ENCODE data around the gene MYH13.

Gene MYH13

DNA sequence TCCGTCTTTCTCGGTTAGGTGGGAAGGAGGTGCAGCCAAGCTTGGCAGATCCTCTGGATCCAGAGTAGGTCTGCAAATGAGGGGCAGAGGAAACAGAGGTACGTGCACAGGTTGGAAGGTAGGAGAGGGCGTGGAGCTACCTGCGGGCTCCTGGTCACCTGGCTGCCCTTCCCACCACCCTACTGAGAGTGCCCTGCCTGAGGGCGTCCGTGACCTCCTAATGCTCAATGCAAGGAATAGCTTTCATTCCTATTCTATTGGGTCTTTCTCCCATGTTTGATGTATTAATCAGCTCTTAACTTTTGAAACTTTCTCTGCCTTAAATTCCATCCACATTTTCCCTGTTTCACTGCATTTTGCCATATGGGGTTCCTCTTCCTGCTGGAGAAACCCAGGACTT is 44.6 kb downstream of the MYH13 start:
- Histone ChIP-seq H3K4me1 (ENCODE audit: low read depth, poor library complexity, severe bottlenecking) (no peaks in the 10 kb centered on the region), H3K27ac (no peak overlapping the region), H3K9ac (no peak overlapping the region), H3K27me3 (ENCODE audit: insufficient read depth, low read depth) (no peaks in the 10 kb centered on the region), H2AFZ (ENCODE audit: low read depth) (no peak overlapping the region), H3K36me3 (ENCODE audit: insufficient read depth) (no peaks in the 10 kb centered on the region), H4K20me1 (ENCODE audit: insufficient read depth) (no peaks in the 10 kb centered on the region), H3K4me2 (no peak overlapping the region), H3K4me3 (IDR thresholded peaks at IDR 0.05; ENCODE audit: insufficient read depth, low read depth, low read length) (no peak overlapping the region), H3K79me2 (ENCODE audit: insufficient read depth, low read depth) (no peaks in the 10 kb centered on the region)
- TF ChIP-seq, protein P1, sequence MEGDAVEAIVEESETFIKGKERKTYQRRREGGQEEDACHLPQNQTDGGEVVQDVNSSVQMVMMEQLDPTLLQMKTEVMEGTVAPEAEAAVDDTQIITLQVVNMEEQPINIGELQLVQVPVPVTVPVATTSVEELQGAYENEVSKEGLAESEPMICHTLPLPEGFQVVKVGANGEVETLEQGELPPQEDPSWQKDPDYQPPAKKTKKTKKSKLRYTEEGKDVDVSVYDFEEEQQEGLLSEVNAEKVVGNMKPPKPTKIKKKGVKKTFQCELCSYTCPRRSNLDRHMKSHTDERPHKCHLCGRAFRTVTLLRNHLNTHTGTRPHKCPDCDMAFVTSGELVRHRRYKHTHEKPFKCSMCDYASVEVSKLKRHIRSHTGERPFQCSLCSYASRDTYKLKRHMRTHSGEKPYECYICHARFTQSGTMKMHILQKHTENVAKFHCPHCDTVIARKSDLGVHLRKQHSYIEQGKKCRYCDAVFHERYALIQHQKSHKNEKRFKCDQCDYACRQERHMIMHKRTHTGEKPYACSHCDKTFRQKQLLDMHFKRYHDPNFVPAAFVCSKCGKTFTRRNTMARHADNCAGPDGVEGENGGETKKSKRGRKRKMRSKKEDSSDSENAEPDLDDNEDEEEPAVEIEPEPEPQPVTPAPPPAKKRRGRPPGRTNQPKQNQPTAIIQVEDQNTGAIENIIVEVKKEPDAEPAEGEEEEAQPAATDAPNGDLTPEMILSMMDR (conservative IDR thresholded peaks at IDR 0.05; ENCODE audit: low read depth, low read length): no peak

DNA sequence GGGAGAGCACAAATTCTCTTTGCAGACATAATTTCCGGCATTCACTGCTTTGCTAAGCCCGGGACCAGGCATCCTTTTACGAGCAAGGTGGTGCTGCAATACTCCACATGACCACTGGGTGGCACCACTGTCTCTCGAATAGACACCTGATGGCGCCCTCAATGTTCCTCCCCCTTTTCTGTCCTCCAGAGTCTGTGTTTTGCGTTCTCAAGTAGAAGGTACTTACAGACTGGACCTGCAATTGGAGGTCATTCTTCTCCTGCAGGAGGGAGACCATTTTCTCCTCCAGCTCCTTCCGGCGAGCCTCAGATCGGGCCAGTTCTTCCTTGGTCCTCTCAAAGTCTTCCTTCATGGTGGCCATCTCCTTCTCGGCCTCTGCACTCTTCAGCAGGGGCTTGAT is 45.2 kb downstream of the MYH13 start:
- Histone ChIP-seq H3K4me3 (IDR thresholded peaks at IDR 0.05; ENCODE audit: insufficient read depth, low read depth, low read length) (no peak overlapping the region), H3K27me3 (ENCODE audit: insufficient read depth, low read depth) (no peaks in the 10 kb centered on the region), H3K27ac (no peak overlapping the region), H3K4me1 (ENCODE audit: low read depth, poor library complexity, severe bottlenecking) (no peaks in the 10 kb centered on the region), H3K79me2 (ENCODE audit: insufficient read depth, low read depth) (no peaks in the 10 kb centered on the region), H4K20me1 (ENCODE audit: insufficient read depth) (no peaks in the 10 kb centered on the region), H3K36me3 (ENCODE audit: insufficient read depth) (no peaks in the 10 kb centered on the region), H2AFZ (ENCODE audit: low read depth) (no peak overlapping the region), H3K9ac (no peak overlapping the region), H3K4me2 (no peak overlapping the region)
- TF ChIP-seq, protein P1 (conservative IDR thresholded peaks at IDR 0.05; ENCODE audit: low read depth, low read length): peak; percentile 61

DNA sequence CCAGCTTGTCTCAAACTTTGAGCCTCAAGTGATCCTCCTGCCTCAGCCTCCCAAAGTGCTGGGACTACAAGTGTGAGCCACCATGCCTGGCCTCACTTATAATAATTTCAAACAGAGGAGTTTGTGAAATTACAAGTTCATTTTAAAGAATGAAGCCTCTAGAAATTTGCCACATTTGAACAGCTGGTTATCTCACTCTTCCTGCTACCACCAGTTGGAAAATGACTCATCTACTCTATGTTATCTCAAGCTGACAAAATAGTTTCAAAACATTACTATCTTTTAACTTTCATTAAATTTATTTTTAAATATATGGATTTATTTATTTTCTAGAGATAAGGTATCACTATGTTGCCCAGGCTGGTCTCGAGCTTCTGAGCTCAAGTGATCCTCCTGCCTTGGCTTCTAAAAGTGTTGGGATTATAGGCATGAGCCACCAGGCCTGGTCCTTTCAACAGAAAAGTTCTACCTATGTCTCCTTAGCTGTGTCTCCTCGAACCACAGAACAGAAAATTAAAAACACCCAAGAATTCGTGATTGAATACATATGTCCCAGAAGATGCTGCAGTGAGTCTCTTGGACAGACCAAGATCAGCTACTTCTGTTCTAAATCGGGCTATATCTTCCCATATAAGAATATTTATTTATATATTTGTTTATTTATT is 47.6 kb downstream of the MYH13 start:
- Histone ChIP-seq H3K79me2 (ENCODE audit: insufficient read depth, low read depth) (no peaks in the 10 kb centered on the region), H2AFZ (ENCODE audit: low read depth) (no peak overlapping the region), H3K4me3 (IDR thresholded peaks at IDR 0.05; ENCODE audit: insufficient read depth, low read depth, low read length) (no peak overlapping the region), H3K36me3 (ENCODE audit: insufficient read depth) (no peaks in the 10 kb centered on the region), H3K27ac (no peak overlapping the region), H3K4me1 (ENCODE audit: low read depth, poor library complexity, severe bottlenecking) (no peaks in the 10 kb centered on the region), H3K9ac (no peak overlapping the region), H4K20me1 (ENCODE audit: insufficient read depth) (no peaks in the 10 kb centered on the region), H3K4me2 (no peak overlapping the region), H3K27me3 (ENCODE audit: insufficient read depth, low read depth) (no peaks in the 10 kb centered on the region)
- TF ChIP-seq, protein P1 (conservative IDR thresholded peaks at IDR 0.05; ENCODE audit: low read depth, low read length): no peak

DNA sequence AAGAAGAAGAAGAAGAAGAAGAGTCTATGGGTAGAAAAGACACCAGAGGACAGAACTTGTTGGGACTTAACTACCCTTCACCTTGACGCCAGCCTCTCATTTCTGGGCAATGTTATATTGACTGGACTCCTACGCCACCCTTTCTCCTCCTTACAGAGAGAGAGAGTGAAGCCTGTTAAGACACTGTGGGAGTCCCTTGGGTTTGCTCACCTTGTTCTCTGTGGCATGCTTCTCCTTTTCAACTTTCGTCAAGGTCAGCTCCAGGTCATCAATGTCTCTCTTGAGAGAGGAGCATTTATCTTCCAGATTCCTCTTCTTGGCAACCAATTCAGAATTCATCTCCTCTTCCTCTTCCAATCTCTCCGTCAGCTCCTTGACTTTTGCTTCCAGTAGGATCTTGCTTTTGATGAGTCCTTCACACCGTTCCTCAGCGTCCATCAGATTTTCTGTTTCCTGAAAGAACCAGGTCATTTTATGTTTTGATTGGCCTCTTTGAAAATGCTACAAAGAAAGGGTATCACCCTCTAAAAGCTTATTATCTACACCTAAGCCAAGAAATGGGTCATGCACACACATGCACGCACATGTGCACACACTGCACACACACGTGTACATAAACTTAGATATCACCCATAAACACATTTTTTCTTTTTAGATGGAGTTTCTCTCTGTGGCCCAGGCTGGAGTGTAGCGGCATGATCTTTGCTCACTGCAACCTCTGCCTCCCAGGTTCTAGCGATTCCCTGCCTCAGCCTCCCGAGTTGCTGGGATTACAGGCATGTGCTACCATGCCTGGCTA is 48.8 kb downstream of the MYH13 start:
- Histone ChIP-seq H3K36me3 (ENCODE audit: insufficient read depth) (no peaks in the 10 kb centered on the region), H3K4me1 (ENCODE audit: low read depth, poor library complexity, severe bottlenecking) (no peaks in the 10 kb centered on the region), H2AFZ (ENCODE audit: low read depth) (no peak overlapping the region), H3K9ac (no peak overlapping the region), H3K27ac (no peak overlapping the region), H3K79me2 (ENCODE audit: insufficient read depth, low read depth) (no peaks in the 10 kb centered on the region), H4K20me1 (ENCODE audit: insufficient read depth) (no peaks in the 10 kb centered on the region), H3K4me3 (IDR thresholded peaks at IDR 0.05; ENCODE audit: insufficient read depth, low read depth, low read length) (no peak overlapping the region), H3K27me3 (ENCODE audit: insufficient read depth, low read depth) (no peaks in the 10 kb centered on the region), H3K4me2 (no peak overlapping the region)
- TF ChIP-seq, protein P1 (conservative IDR thresholded peaks at IDR 0.05; ENCODE audit: low read depth, low read length): no peak

Measured in KMS-11 (cell line).